K562 (cell line): ENCODE data around the gene PIK3C2A. TPM values are rescaled to one million over a fixed set of nuclear protein-coding genes. Genes with fewer than 3 reads are reported as not detected.

ENCODE experiments used
- CXXC5 ChIP-seq: fragments of 250-450 bp; sonication (Bioruptor Pico); IDR thresholded peaks from 2 replicates; pipeline ENCODE4 v1.8.0; 2022; ENCODE audit warnings: inconsistent platforms, mild to moderate bottlenecking, moderate library complexity
- JUND ChIP-seq, 2 experiments: IDR thresholded peaks; 2 replicates in 1 of 2; 3 replicates in 1 of 2; pipeline ENCODE4 v1.6.1; 2011; ENCODE audit warnings: borderline replicate concordance in 2 of 2, low read depth in 2 of 2, low read length in 2 of 2, improper control_type of control experiment in 1 of 2, missing biosample characterization in 1 of 2, missing genetic modification characterization in 1 of 2, missing genetic modification reagents in 1 of 2
- PML ChIP-seq: IDR thresholded peaks from 2 replicates; pipeline ENCODE4 v1.6.1; 2012; ENCODE audit warnings: low read length, inconsistent platforms
- RCOR1 ChIP-seq, 2 experiments: IDR thresholded peaks; 2 replicates each; pipeline ENCODE4 v1.6.1; 2012; ENCODE audit warnings: low read depth in 2 of 2, low read length in 2 of 2, borderline replicate concordance in 1 of 2, improper control_type of control experiment in 1 of 2
- RUNX1 ChIP-seq: sonication (generic); IDR thresholded peaks from 2 replicates; pipeline ENCODE4 v1.6.1; 2016; ENCODE audit warnings: antibody characterized with exemption, low read depth
- SMAD4 ChIP-seq: fragments of 250-450 bp; sonication (Bioruptor Pico); conservative IDR thresholded peaks from 2 replicates; pipeline ENCODE4 v1.8.0; 2021; ENCODE audit warnings: inconsistent platforms, mild to moderate bottlenecking, moderate library complexity
- ZNF77 ChIP-seq: fragments of 250-450 bp; sonication (Bioruptor Pico); IDR thresholded peaks from 2 replicates; pipeline ENCODE4 v1.5.0; 2020
- polyA plus RNA-seq, 8 experiments: library from polyadenylated mRNA; depleted of rRNA in 4 of 8; stranded (reverse) in 5 of 8; unstranded in 3 of 8; fragments of >200 nt; fragmentation: Nextera tagmentation in 2 of 8; fragmentation: Illumina TruSeq in 1 of 8; extraction: Ambion mirVana in 2 of 8; extraction: Trizol in 1 of 8; gene quantifications; 2 replicates each; pipeline versions ENCODE4 v1.2.1 to v1.2.3, GENCODE V29; 2011 to 2014; ENCODE audit warnings: inconsistent platforms in 1 of 8, missing spikeins in 1 of 8
- total RNA-seq, 7 experiments: library from RNA; depleted of rRNA in 6 of 7; stranded (reverse); fragments of >200 nt in 6 of 7; fragmentation: Illumina TruSeq in 2 of 7; extraction: Trizol in 2 of 7; gene quantifications; 2 replicates each; pipeline versions ENCODE4 v1.2.1 to v1.2.3, GENCODE V29; 2011 to 2021; ENCODE audit warnings: low replicate concordance in 1 of 7
- TF ChIP-seq, protein P1 (sequence below): fragments of 450-650 bp; IDR thresholded peaks from 2 replicates; pipeline ENCODE4 v1.6.1; 2016; ENCODE audit warnings: low read depth
- TF ChIP-seq, protein P2 (sequence below): sonication (generic); formaldehyde crosslinking; IDR thresholded peaks from 2 replicates; pipeline ENCODE4 v1.9.0; 2022; ENCODE audit warnings: mild to moderate bottlenecking, missing genetic modification reagents
- TF ChIP-seq, protein P3 (sequence below): fragments of 250-450 bp; sonication (Bioruptor Pico); IDR thresholded peaks from 2 replicates; pipeline ENCODE4 v1.4.0; 2020
- TF ChIP-seq, protein P4 (sequence below): sonication (generic); formaldehyde crosslinking; IDR thresholded peaks from 2 replicates; pipeline ENCODE4 v1.9.0; 2022; ENCODE audit warnings: mild to moderate bottlenecking, missing genetic modification reagents

PIK3C2A gene
- total and polyA plus RNA-seq, 9 of the 15 experiments (the other 6 are each of a cell fraction or from before 2014, with no cell fraction given) = 3.1 to 25.2 (median 15.6) TPM

DNA sequence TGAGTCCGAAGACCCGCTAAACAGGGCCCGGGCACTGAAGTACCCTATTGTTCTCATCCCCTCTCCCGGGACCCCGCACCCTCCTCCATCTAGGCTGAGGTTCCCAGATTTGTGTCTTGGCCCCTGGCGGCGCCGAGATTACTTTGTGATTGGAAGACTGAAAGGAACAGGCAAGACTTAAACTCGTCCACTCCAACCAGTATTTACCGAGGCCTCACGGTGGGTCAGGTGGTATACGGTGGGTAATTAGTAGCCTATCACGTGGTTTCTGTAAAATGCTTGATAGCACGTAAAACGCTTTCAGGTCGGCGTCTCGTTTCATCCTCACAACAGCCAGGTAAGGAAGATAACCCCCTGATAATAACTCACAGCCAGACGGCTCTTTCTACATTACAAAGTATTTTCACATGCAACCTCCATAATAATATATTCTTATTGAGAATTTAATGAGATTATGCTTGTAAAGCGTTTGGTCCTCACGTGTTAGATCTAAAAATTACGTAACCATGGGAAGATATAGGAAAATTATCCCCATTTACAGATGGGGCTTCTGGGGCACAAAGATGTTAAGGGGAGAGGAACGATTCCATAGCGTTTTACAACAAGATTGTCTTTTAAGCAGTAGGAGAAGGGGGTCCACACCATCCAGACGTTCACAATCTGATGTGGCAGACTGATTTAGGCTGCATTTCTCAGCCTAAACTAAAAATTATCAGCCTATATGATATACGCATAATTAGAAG is 642 bp upstream of the PIK3C2A start (continued):
- TF ChIP-seq, protein P1, sequence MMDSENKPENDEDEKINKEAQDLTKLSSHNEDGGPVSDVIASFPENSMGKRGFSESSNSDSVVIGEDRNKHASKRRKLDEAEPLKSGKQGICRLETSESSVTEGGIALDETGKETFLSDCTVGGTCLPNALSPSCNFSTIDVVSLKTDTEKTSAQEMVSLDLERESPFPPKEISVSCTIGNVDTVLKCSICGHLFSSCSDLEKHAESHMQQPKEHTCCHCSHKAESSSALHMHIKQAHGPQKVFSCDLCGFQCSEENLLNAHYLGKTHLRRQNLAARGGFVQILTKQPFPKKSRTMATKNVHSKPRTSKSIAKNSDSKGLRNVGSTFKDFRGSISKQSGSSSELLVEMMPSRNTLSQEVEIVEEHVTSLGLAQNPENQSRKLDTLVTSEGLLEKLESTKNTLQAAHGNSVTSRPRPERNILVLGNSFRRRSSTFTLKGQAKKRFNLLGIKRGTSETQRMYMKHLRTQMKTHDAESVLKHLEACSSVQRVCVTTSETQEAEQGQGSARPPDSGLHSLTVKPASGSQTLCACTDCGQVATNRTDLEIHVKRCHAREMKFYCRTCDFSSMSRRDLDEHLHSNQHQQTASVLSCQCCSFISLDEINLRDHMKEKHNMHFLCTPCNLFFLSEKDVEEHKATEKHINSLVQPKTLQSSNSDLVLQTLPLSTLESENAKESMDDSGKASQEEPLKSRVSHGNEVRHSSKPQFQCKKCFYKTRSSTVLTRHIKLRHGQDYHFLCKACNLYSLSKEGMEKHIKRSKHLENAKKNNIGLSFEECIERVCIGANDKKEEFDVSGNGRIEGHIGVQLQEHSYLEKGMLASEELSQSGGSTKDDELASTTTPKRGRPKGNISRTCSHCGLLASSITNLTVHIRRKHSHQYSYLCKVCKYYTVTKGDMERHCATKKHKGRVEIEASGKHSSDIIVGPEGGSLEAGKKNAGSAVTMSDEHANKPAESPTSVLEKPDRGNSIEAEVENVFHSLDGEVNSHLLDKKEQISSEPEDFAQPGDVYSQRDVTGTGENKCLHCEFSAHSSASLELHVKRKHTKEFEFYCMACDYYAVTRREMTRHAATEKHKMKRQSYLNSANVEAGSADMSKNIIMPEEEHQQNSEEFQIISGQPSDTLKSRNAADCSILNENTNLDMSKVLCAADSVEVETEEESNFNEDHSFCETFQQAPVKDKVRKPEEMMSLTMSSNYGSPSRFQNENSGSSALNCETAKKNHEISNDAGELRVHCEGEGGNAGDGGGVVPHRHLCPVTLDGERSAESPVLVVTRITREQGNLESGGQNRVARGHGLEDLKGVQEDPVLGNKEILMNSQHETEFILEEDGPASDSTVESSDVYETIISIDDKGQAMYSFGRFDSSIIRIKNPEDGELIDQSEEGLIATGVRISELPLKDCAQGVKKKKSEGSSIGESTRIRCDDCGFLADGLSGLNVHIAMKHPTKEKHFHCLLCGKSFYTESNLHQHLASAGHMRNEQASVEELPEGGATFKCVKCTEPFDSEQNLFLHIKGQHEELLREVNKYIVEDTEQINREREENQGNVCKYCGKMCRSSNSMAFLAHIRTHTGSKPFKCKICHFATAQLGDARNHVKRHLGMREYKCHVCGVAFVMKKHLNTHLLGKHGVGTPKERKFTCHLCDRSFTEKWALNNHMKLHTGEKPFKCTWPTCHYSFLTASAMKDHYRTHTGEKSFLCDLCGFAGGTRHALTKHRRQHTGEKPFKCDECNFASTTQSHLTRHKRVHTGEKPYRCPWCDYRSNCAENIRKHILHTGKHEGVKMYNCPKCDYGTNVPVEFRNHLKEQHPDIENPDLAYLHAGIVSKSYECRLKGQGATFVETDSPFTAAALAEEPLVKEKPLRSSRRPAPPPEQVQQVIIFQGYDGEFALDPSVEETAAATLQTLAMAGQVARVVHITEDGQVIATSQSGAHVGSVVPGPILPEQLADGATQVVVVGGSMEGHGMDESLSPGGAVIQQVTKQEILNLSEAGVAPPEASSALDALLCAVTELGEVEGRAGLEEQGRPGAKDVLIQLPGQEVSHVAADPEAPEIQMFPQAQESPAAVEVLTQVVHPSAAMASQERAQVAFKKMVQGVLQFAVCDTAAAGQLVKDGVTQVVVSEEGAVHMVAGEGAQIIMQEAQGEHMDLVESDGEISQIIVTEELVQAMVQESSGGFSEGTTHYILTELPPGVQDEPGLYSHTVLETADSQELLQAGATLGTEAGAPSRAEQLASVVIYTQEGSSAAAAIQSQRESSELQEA = no peak
- TF ChIP-seq SMAD4 (peak; percentile 30; the same call in 1 of the 2 replicates), PML (0 out of 2 replicates have a peak, but pooled peaks have one; percentile 1), CXXC5 (CRISPR knock-in tag) (peak; percentile 44; the same call in 1 of the 2 replicates), JUND (IDR thresholded peaks at IDR 0.05; ENCODE audit: borderline replicate concordance, low read depth, low read length) (no peak), JUND (tag; IDR thresholded peaks at IDR 0.05; ENCODE audit: borderline replicate concordance, low read depth, low read length) (no peak; the same call in 2 of the 3 replicates), ZNF77 (no peak), RCOR1 (IDR thresholded peaks at IDR 0.05; ENCODE audit: borderline replicate concordance in 1 of 2, low read depth in 2 of 2, low read length in 2 of 2) (peak in 1 of 2 experiments; percentile 87; a peak in 2 of 4 replicates), RUNX1 (no peak)
- TF ChIP-seq, protein P2, sequence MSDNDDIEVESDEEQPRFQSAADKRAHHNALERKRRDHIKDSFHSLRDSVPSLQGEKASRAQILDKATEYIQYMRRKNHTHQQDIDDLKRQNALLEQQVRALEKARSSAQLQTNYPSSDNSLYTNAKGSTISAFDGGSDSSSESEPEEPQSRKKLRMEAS = no peak
- TF ChIP-seq, protein P3, sequence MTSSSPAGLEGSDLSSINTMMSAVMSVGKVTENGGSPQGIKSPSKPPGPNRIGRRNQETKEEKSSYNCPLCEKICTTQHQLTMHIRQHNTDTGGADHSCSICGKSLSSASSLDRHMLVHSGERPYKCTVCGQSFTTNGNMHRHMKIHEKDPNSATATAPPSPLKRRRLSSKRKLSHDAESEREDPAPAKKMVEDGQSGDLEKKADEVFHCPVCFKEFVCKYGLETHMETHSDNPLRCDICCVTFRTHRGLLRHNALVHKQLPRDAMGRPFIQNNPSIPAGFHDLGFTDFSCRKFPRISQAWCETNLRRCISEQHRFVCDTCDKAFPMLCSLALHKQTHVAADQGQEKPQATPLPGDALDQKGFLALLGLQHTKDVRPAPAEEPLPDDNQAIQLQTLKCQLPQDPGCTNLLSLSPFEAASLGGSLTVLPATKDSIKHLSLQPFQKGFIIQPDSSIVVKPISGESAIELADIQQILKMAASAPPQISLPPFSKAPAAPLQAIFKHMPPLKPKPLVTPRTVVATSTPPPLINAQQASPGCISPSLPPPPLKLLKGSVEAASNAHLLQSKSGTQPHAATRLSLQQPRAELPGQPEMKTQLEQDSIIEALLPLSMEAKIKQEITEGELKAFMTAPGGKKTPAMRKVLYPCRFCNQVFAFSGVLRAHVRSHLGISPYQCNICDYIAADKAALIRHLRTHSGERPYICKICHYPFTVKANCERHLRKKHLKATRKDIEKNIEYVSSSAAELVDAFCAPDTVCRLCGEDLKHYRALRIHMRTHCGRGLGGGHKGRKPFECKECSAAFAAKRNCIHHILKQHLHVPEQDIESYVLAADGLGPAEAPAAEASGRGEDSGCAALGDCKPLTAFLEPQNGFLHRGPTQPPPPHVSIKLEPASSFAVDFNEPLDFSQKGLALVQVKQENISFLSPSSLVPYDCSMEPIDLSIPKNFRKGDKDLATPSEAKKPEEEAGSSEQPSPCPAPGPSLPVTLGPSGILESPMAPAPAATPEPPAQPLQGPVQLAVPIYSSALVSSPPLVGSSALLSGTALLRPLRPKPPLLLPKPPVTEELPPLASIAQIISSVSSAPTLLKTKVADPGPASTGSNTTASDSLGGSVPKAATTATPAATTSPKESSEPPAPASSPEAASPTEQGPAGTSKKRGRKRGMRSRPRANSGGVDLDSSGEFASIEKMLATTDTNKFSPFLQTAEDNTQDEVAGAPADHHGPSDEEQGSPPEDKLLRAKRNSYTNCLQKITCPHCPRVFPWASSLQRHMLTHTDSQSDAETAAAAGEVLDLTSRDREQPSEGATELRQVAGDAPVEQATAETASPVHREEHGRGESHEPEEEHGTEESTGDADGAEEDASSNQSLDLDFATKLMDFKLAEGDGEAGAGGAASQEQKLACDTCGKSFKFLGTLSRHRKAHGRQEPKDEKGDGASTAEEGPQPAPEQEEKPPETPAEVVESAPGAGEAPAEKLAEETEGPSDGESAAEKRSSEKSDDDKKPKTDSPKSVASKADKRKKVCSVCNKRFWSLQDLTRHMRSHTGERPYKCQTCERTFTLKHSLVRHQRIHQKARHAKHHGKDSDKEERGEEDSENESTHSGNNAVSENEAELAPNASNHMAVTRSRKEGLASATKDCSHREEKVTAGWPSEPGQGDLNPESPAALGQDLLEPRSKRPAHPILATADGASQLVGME (CRISPR knock-in tag) = no peak
- TF ChIP-seq, protein P4, sequence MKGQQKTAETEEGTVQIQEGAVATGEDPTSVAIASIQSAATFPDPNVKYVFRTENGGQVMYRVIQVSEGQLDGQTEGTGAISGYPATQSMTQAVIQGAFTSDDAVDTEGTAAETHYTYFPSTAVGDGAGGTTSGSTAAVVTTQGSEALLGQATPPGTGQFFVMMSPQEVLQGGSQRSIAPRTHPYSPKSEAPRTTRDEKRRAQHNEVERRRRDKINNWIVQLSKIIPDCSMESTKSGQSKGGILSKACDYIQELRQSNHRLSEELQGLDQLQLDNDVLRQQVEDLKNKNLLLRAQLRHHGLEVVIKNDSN (CRISPR knock-in tag) = peak; percentile 94
